Frontal cortex (tissue), 4 donors: Measurements from ENCODE around the gene CPLX1. TPM values are rescaled to one million over a fixed set of nuclear protein-coding genes. Genes with fewer than 3 reads are reported as not detected.
"Not testable (repeated sequence)": the region's sequence is repeated elsewhere in the genome, so short reads cannot be mapped to it uniquely, and the experiment has no call there.

Experiments used
- DNase-seq, 2 donors: peaks; one replicate each; pipeline ENCODE4 v3.0.0; 2012; ENCODE audit warnings: low spot score in 2 of 2
- FAIRE-seq: peaks from 2 replicates; lab custom pipeline; 2012; peaks lifted over from hg19 to GRCh38; lab: Jason Lieb, UNC
- total RNA-seq: library from RNA; depleted of rRNA; stranded (reverse); fragments of >200 nt; gene quantifications from one replicate; pipeline ENCODE4 v1.2.3, GENCODE V29; 2014
- donor health status: control.
- donor health status: control.
- donor health status: control.

The CPLX1 gene
- total RNA-seq, 1 donor from 2014 or later, result 1.2 TPM

- no peak for FAIRE-seq
- DNase-seq, result no peak
Measured at GRCh38 chr4:766152-766515, 59.8 kb downstream of the CPLX1 start.

- FAIRE-seq (no peak), DNase-seq (no peak)
Measured at GRCh38 chr4:764405-765169, 61.3 kb downstream of the CPLX1 start.

GRCh38 chr4:763922-764321 is 62.0 kb downstream of the CPLX1 start:
- FAIRE-seq (no peak), DNase-seq (no peak)

GRCh38 chr4:763191-763810 is 62.6 kb downstream of the CPLX1 start:
- DNase-seq (no peak), FAIRE-seq (no peak)

- DNase-seq (no peak), FAIRE-seq (no peak)
Measured at GRCh38 chr4:762211-763190, 63.4 kb downstream of the CPLX1 start.

- FAIRE-seq, result no peak
- no peak for DNase-seq
Measured at GRCh38 chr4:761739-762138, 64.2 kb downstream of the CPLX1 start.

GRCh38 chr4:761086-761485 is 64.8 kb downstream of the CPLX1 start:
- FAIRE-seq (no peak), DNase-seq (no peak)

GRCh38 chr4:760616-761015 is 65.3 kb downstream of the CPLX1 start:
- FAIRE-seq (no peak), DNase-seq (no peak)

- not testable (repeated sequence) for FAIRE-seq, DNase-seq
Measured at GRCh38 chr4:759810-760209, 66.1 kb downstream of the CPLX1 start.

- no peak for DNase-seq
- no peak for FAIRE-seq
Measured at GRCh38 chr4:757111-757510, 68.8 kb downstream of the CPLX1 start.

- DNase-seq (no peak), FAIRE-seq (no peak)
Measured at GRCh38 chr4:754221-755120, 71.5 kb downstream of the CPLX1 start.

- not testable (repeated sequence) for DNase-seq, FAIRE-seq
Measured at GRCh38 chr4:753186-753585, 72.7 kb downstream of the CPLX1 start.

GRCh38 chr4:752196-752861 is 73.6 kb downstream of the CPLX1 start:
- DNase-seq, result no peak
- FAIRE-seq, result no peak

GRCh38 chr4:751676-752075 is 74.3 kb downstream of the CPLX1 start:
- DNase-seq, result no peak
- FAIRE-seq, result no peak

GRCh38 chr4:749698-750666 is 75.9 kb downstream of the CPLX1 start:
- FAIRE-seq, result no peak
- DNase-seq, result no peak

GRCh38 chr4:748461-748860 is 77.5 kb downstream of the CPLX1 start:
- FAIRE-seq (no peak), DNase-seq (no peak)

- DNase-seq, result no peak
Measured at GRCh38 chr4:747546-748170, 78.3 kb downstream of the CPLX1 start.

More at GRCh38 chr4:747546-748170, 78.3 kb downstream of the CPLX1 start:
- no peak for FAIRE-seq
